NCI-H2029 (cell line): ENCODE data around the gene SUGCT.

Source experiments
- DNase-seq: peaks from one replicate; lab custom pipeline; 2025; lab: John Stamatoyannopoulos, UW

SUGCT gene

DNA sequence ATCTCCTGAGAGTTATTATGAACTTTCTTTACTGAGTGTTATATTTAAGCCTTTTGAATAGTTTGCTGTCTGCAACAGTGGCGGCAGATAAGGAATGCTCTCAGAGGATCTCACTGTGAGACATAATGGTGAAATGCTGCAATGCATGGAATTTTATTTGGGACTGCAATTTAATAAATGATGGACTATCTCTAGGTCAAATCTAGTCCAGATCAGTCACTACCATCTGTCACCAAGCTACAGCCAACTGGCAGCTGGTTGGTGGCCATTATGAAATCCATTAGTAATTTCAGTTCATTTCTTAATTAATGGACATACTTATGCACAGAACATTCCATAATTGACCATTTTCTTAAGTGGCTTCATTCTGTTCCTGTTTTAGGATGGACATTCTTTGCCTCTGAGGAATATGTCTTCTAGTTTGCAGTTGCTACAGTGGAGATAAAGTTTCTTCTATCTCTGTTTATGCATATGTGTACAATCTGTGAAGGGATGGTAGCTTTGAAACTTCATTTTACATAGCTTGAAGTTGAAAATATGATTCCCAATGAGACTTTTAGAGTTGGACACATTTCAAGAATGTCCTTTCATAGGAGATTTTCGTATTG lies 586.6 kb downstream of the SUGCT start:
- no peak for DNase-seq

DNA sequence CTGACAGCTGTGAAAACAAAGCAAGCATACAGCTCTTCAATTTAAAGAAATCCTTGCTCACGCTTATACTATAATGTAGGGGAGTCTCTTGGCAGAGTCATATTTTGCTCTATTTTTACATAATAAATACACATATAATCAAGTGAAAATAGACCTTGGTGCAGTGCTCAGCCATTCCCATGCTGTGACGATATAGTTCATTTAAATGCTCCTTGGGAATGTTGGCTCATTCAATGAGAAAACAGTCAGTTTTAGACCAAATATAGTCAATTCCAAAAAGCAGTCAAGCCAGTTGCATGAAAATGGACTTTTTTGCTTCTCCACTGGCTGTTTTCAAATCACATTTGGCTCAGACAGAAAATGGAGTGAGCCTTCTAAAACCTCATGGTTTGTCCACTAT lies 587.4 kb downstream of the SUGCT start:
- no peak for DNase-seq

DNA sequence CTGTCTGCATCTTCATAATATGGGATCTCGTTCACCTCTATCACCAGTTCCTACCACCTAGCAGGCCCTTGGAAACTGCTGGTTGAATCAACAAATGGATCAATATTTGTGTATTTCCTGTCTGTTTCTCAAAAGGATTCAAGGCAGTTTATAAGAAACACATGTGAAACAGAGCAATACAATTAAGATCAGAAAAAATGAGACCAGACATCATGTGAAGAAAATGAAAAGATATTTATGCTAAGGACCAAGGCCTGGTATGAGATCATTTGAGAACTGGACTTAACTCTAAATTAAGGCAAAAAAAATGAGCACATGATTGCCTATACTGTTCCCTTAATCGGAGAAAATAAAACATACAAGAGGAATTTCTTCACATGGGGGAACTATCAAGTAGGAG lies 589.0 kb downstream of the SUGCT start:
- no peak for DNase-seq

DNA sequence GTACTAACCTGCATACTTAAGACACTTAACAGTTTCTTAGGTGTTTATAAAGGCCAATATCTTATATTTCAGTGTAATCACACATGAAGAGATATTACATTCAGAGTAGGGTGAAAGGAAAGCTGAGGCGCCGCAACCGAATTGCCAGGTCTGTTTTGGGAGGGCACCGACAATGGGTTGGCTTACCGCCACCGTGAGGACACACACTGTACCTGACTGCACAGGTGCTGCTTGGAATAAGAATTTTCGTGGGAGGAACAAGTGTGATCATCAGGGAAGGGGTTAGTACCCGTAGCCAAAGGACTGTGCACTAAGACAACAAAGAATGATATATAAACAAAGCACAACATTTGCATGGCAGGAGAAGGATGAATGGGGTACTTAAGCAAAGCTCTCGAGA lies 591.8 kb downstream of the SUGCT start:
- DNase-seq: no peak

DNA sequence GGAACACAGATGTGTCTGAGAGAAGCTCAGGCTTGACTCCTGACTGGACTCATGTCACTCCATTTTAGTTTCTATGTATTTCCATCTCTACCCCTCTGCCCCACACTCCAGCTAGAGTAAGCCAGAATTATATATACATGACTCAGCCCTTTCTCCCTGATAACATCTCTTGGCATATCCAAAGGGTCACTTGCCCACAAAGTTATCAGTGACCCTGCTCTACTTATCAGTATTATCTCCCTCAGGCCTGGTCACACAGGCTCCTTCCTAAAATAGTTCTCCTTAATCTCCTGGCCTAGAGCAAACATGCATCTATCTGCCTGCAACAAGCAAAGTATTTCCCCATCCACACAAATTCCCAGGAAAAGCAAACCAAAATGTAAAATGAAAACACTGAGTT lies 598.3 kb downstream of the SUGCT start:
- no peak for DNase-seq

DNA sequence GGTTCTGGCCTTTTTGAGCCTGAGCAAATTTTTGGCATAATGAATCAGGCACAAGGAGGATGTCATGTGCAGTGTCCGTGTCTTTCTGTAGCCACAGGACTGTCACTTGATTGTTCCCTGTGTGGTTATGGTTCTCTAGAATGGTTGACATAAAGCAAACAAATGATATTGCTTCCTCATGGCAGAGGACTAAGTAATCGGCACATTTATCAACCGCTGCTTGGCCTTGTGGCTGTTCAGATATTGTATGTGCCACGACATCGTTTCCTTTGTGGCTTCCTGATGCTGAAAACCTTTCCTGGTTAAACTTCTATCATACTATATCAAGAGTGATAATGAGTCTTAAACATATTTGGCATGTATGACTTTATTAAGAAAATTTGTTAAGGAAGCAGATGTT lies 598.8 kb downstream of the SUGCT start:
- no peak for DNase-seq

DNA sequence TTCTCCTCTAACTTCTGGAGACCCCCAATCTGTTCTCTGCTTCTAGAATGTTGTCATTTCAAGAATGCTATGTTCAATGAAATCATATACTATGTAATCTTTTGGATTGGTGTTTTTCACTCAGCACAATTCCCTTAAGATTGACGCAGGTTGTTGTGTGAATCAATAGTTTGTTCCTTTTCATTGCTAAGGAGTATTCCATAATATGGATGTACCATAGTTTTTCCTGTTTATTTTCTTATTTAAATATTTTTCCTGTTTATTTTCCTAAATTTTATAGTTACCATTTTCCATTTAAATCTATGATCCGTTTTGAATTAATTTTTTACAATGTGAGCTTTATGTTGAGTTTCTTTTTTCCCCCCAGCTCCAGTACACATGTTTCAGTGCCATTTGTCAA lies 604.5 kb downstream of the SUGCT start:
- no peak for DNase-seq

DNA sequence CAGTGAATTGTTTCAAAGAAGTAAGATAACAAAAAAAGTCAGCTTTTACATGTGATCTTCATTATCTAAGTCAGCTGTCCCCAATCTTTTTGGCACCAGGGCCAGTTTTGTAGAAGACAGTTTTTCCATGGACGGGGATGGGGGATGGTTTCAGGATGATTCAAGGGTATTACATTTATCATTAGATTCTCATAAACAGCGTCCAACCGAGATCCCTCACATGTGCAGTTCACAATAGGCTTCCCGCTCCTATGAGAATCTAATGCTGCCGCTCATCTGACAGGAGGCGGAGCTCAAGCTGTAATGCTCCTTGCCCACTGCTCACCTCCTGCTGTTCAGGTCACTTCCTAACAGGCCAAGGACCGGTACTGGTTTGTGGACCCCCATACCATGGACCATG lies 607.5 kb downstream of the SUGCT start:
- no peak for DNase-seq

DNA sequence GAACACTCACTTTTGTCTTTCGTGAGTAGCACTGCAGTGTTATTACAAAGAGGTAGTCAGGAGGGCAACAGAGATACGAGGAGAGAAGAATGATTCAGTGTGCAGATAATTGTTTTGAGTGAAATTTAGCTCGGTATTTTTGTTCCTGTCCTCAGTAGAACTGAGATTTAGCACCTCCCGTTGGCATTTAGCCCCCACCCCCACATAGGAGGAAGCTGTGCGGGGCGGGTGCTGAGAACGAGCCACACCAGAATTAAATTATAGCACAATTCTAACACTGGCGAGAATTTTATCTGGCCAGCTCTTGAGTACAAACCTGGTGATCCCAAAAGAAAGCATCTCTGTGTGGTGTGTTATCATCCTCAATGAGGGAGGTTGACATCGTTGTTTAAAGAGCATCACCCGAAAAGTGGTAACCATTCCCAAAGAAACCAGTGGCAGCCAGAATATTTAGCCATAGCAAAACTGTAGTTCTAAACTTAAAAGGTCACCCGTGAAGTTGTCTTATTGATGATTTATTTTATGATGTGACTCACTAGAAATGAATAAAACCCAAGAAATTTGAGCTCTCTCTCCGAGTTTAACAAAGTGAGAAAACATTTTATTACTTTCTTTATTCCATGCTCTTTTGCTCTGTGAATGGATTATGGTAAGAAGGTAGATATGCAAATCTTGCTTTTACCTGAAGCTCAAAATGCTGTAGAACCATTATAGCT lies 612.2 kb downstream of the SUGCT start:
- no peak for DNase-seq

DNA sequence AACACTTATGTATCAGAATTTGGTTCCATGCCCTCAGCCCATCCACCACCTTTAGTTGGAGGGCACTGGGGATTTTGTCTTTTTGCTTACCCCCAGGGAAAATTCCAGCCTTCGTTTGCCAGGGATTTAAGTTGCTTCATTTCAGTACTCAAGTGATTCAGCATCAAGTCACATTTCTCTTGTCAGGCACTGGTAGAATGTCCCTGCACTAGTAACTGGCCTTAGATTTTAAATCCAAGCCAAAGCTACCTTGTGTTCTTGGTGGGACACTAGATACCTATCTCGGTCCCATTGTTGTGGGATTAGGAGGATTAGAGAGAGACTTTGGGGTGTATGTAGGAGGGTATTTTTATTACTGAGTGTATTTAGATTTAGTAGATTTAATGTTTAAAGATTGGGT lies 613.1 kb downstream of the SUGCT start:
- DNase-seq: no peak

DNA sequence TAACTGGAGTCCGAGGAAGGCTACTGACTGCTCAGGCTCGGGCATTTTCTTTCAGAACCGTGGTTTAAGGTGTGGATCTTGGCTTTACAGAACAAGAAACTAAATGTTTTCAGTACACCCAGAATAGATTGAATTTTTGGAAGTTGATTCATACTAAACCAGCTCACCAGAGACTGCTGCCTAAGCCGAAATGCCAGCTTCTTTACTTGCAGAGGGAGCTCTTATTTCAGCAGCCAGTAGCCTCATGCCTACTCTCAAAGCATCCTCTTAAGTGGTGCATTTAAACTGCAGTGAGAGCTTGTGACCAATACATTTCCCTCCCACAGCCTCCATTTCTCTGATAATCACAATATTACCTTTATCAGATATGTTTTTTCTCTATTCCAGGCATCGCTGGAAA lies 615.1 kb downstream of the SUGCT start:
- no peak for DNase-seq

DNA sequence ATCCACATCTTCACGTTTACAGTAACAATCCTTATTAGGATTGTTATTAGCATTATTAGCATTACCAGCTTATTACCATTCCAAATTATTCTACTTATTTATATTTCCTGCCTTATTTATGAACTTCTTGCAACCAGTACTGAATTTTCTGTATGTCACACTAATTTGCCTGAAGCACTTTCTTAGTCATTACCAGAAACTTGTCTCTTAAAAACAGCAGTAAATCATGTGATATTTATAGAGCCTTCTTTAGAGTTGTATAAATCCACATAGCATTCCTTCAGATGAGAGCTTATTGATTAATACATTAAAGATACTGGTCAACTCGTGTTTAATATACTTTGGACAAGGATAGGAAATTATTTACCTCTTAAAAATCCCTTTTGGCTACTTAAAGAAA lies 618.6 kb downstream of the SUGCT start:
- no peak for DNase-seq

DNA sequence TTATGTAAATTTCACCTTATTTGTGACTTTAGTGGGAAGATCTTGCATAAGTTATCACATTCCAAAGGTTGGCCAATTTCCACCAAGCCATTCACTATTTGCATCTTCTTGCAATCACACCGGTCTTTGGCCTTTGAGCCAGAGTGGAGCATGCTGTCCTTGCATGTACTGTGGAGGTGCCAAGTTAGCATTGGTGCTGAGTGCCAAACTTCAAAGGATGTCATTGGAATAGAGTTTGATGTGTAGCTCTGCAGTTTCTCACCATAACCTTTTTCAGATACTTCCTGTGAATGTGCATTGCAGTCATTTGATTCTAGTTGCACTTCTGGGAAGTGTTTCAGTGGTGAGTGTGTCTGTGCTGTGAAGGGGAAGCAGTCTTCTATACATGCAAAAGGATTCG lies 620.6 kb downstream of the SUGCT start:
- DNase-seq: no peak

DNA sequence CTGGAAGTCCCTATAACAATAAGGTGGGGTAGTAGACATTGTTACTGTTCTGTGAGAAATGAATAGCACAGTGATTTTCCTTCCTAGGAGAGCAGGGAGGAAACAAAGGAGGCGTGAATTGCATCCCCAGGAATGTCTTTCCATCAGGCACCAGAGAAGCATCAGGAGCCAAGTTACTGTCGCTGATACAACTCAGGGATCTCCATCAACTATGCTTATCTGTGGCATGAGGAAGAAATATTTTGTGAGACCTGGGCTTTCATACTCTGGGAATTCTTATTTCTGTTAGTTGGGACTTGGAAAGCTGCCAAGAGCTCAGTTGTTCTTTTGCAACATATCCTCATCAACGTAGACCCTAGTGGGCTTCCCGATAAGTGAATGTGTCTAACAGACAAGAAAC lies 622.3 kb downstream of the SUGCT start:
- no peak for DNase-seq

DNA sequence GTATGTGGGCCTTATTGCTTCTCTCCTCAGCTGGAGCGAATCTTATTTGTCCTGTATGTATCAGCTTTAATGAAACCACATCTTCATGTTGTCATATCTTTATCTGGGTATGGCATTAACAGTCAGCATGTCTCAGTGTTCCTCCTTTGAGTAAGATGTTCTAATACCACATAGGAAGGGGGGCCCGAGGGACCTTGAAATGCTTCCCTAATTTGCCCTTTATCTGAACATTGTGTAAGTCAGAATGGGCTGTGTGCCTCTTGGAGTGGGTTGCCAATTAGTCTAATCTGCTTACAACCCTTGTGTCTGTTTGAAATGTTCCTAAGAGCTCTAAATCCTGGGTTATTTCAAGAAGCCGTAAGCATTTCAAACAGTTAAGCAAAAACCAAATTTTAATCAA lies 623.8 kb downstream of the SUGCT start:
- DNase-seq: no peak

DNA sequence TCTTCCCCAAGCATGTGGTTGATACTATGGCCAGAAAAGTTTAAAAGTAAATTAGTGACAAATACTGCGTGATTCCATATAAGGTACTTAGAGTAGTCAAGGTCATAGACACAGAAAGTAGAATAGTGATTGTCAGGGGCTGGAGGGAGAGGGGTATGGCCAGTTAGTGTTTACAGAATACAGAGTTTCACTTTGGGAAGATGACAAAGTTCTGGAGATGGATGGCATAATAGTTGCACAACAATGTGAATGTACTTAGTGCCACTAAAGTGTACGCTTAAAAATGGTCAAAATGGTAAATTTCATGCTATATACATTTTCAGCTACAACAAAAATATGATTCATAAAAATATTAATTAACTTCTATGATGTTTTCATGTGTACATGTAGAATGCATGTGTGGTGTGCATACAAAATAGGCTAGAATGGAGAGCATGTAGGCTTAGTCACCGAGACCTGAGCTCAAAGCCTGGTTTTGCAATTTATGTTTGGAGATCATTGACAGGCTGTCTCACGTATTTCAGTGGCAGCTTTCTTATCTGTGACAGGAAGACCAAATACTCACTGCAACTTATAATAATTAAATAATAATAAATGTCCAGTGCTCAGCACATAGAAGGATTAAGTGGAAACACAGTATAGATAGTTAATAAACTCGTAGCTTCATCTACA lies 625.6 kb downstream of the SUGCT start:
- DNase-seq: no peak

DNA sequence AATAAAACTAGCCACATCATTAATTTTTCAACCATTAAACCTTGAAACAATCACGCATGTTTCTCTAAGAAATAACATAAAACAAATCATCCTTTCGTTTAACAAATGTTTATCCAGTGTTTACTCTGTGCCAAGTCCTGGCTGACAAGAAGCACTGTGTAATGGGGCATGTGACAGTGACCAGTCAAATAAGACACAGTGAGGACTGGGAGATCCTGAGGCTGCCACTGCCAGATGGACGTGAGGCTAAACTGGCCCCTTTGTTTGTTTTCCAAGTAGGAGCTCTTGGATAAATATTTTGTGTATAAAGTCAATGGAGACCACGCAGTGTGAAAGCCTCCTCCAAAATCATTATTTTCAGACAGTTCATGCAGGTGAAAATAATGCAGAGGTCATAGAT lies 626.2 kb downstream of the SUGCT start:
- DNase-seq: no peak

DNA sequence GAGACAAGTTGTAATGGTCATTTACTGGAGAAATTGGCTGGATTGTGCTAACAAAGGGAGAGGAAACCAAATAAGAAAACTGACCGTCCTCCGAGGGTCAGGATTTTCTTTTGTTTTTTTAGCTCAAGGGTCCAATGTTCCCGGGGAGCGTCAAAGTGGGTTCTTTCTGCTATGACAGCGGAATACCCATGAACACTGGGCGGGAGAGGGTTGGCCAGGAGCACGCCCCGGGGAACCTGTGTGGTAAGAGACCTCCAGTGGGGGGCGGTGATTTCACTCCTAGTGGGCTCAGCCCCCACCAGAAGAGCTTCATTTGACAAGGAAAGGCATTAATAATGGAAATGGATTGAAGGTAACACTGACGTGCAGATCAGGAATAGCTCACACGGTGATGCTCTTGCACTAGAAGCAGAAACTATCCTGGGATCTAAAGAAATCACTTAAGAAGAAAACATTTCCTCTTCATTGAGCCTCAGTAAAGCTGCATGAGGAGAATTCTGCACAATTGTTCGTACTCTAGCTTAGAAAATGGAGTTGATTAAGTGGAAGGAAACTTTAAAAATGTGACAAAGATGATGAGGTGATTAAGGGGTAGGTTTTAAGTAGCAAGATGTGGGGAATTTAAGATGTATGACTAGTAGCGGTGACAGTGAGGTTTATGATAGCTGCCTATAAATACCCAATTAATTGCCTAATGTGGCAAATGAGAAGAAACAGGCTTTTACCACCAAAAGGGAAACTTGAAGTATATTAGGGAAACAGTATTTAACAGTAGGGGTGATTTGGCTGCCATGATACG lies 627.2 kb downstream of the SUGCT start:
- no peak for DNase-seq

DNA sequence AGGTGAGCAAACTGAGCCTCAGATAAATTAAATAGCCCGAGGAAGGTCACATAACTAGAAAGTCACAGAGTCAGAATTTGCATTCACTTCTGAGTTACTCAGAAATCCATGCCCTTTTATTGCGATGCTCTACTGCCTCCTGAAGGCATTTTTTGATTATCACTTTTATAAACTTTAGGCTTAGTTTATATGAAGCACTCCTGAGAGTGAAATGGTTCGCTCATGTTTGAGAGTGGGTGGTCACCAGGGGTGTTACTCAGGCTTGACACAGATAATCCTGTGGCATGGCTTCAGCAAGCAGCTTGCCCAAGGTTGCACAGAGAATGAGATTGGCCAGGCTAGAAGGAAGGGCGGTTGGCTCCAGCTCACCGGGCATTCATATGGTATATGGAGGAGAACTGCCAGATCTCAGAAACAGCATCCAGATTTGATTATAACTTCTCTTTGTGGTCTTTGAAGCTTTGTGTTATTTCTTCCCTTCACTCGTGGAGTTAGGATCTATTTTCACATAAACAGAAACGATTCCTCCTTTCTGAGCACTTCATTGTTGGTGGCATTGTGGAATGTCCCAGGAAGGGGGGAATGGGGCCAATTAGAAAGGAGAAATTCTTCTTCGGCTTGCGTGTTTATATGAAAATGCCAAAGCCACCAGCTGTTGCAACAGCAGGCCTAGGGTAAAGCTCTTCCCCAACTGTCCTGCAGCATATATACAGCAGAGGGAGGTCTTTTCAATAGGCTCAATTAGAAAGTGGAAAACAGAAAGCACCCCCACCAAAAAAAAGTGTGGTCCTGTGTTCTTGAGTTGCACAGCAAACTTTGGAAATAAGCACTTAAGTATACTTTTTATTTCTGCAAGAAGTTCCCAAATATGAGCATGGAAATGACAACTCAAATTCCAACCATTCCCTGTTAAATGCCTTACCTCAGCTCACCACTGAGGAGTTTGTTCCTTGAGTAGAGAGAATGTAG lies 628.8 kb downstream of the SUGCT start:
- DNase-seq: no peak

DNA sequence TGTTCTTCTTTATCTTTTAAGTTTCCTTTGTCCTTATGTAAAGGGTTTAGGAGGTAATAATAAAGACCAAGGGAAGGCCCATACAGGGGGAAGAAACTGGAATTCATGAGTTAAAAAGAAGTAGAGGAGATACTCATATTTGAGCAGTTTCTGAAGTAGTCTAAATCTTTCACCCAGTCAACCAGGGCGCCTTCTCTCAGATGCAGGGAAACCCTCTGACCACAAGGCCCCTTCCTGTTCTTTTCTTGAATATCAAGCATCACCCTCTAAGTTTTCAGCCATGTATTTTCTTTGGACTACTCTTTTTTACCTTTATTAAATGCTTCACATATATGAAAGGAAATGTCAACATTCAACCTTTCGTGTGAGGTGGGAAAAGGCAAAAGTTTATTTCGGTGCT lies 630.8 kb downstream of the SUGCT start:
- DNase-seq: no peak

DNA sequence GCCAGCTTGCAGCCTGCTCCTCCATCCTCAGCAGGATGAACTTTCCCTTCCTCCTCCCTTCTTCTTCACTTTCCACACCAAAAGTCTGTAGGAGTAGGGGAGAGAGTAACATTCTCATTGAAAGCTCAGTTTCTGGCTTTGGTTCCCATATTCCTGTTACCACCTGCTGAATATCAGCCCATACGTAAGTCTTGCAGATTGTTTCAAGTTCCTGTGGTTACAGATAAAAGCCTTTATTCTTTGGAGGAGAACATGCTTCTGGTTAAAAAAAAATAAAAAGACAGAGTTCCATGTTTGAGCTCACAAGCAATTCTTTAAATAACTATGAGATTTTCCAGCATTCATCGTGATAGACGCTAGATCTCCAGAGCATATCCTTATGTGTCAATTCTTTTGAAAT lies 637.3 kb downstream of the SUGCT start:
- DNase-seq: no peak

DNA sequence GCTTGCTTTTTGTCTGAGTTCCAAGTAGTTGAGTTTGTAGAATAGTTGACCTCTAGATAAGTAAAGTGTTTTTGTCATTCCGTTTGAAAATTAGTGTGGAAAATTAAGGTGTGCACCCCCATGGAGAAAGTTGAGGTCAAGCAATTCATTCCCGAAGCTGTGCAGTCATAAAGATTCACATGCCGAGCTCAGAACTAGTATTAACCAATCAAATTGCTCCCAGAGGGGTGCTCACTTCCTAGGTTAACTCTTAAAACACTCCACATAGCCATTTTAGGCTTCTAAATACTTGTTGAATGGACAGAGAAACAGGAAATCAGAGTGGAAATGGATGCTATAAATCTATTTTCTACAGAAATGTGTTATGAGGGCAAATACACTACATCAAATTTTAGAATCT lies 638.9 kb downstream of the SUGCT start:
- no peak for DNase-seq
